ENCODE results near the gene CLDN10. TPM values are rescaled to one million over a fixed set of nuclear protein-coding genes. Genes with fewer than 3 reads are reported as not detected.
"Not testable (repeated sequence)": the region's sequence is repeated elsewhere in the genome, so short reads cannot be mapped to it uniquely, and the experiment has no call there.

The CLDN10 gene
- total RNA-seq, 1 donor from 2014 or later: 2.6 TPM

GRCh38 chr13:95540888-95541287 lies 11.6 kb upstream of the CLDN10 start:
- ATAC-seq (no peak), DNase-seq (ENCODE audit: low spot score) (no peak)

- ATAC-seq (no peak), DNase-seq (ENCODE audit: low spot score) (no peak)
Observed at GRCh38 chr13:95541308-95541707, 11.2 kb upstream of the CLDN10 start.

DNA sequence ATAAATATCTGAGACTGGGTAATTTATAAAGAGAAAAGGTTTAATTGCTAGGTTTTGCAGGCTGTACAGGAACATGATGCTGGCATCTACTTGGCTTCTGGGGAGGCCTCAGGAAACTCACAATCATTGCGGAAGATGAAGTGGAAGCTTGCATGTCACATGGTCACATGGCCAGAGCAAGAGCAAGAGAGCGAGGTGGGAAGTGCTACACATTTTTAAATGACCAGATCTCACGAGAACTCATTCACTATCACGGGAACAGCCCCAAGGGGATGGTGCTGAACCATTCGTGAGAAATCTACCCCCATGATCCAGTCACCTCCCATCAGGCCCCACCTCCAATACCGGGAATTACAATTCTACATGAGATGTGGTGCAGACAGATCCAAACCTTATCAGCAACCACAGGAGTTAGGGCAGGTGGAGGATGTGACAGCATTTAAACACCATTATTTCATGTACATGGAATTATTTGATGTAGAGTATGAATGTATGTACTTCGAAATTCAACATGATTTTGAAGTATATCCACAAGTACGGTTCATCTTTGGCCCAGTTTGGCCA lies 10.5 kb upstream of the CLDN10 start:
- DNase-seq (ENCODE audit: low spot score): no peak
- no peak for ATAC-seq

DNA sequence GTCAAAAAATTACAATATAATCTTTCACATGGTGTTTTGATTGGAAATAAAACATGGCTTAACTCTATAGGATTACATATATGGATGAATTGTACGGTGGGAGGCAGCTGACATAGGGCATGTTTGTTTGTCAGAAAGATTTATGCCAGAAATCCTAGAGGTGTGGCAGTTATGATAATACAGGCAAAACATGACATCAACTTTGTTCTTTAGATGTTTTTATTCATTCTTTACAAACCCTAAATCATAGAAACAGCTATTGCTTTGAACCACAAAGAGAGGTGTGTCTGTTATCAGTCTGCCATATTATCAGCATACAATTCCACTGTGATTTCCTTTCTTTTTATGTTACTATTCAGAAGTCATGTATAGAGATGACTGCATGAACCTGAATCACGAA lies 8.2 kb upstream of the CLDN10 start:
- ATAC-seq: no peak

DNA sequence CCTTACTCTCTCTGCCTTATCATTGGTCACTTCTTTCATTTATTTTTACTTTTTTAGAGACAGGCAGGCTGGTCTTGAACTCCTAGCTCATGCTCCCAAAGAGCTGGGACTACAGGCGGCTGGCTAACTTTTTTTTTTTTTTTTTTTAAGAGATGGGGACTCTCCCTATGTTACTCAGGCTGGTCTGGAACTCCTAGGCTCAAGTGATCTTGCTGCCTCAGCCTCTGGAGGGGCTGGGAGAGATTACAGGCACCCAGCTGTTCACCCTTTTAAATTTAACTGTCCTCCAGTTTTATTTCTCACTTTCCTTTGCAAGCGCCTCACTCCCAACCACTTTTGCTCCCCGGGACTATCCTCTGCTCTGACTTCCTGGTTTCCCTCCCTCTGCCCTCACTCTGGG lies 5.6 kb upstream of the CLDN10 start:
- no peak for ATAC-seq
- DNase-seq (ENCODE audit: low spot score): no peak

More for the DNA sequence above, 8.2 kb upstream of the CLDN10 start:
- no peak for DNase-seq (ENCODE audit: low spot score)

GRCh38 chr13:95547531-95548167 lies 4.9 kb upstream of the CLDN10 start:
- DNase-seq (ENCODE audit: low spot score) (no peak), ATAC-seq (no peak)

DNA sequence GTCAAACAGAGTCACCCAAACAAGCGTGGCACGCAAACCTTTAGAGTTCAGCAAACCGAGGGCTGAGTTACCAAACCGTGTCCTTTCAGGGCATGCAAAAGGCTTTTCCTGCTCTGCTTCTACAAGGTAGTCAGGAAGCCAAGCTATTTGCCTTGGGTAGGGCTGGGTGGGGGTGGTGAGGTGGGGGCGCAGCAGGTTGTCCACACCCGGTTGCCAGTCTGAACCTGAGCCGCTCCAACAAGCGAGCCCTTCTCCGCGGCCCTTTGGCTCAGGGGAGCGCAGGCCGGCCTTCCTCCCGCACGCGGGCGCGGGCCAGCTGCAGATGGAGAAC lies 347 bp upstream of the CLDN10 start:
- no peak for ATAC-seq

GRCh38 chr13:95553581-95554385 lies 1.3 kb downstream of the CLDN10 start:
- peak; percentile 38 for ATAC-seq
- DNase-seq (ENCODE audit: low spot score): no peak

More for the DNA sequence above, 347 bp upstream of the CLDN10 start:
- no peak for DNase-seq (ENCODE audit: low spot score)

DNA sequence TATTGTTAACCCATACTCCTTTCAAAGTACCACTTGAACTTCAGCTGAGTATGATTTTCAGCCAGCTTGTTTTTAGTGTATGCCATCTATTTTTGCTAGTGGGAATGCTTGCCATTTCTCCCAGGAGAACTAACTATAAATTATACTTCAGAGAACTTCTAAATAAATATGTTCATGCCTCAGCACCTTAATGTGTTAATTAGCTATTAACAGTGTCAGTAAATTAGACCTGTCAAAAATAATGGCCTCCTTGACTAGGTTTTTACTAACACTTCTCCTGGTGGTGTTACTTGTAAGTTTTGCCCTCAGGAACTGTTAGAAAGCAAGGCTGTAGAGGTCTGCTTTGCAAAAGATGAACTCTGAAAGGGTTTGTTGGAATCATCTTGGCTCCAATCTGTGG lies 4.5 kb downstream of the CLDN10 start:
- no peak for ATAC-seq
- DNase-seq (ENCODE audit: low spot score): no peak

GRCh38 chr13:95559100-95559499 lies 6.6 kb downstream of the CLDN10 start:
- no peak for DNase-seq (ENCODE audit: low spot score)
- no peak for ATAC-seq

- DNase-seq (ENCODE audit: low spot score) (no peak), ATAC-seq (no peak)
Observed at GRCh38 chr13:95560387-95560786, 7.9 kb downstream of the CLDN10 start.

GRCh38 chr13:95564091-95564490 lies 11.6 kb downstream of the CLDN10 start:
- ATAC-seq (no peak), DNase-seq (ENCODE audit: low spot score) (no peak)

DNA sequence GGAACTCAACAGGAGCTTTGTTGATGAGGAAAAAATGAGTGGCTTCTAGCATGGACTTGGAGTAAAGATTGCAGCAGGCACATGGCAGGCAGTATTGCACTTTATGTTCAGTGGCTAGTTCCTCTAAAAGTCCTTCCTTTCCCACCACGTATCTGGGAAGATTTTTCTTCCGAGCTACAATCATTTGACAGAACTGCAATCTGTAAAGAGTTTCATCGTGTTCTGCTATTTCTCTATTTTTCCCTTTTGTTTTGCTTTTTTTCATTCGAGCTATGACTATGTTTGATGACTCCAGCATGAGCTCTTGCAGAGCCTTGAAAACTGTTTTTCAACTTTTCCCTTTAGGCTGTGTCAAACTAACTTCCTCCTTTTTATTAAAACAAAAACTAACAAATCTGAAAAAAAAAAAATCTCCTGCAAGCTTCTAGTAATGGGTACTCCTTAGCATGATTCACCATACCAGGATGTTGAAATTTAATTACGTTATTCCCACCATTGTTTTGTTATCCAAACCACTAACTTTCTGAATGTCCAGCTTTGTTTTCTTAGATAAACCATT lies 12.3 kb downstream of the CLDN10 start:
- ATAC-seq: no peak

GRCh38 chr13:95565758-95566157 lies 13.2 kb downstream of the CLDN10 start:
- ATAC-seq; DNase-seq (ENCODE audit: low spot score): not testable (repeated sequence)

More for the DNA sequence above, 12.3 kb downstream of the CLDN10 start:
- no peak for DNase-seq (ENCODE audit: low spot score)

- ATAC-seq: no peak
- DNase-seq (ENCODE audit: low spot score): no peak
Observed at GRCh38 chr13:95568131-95568530, 15.6 kb downstream of the CLDN10 start.

DNA sequence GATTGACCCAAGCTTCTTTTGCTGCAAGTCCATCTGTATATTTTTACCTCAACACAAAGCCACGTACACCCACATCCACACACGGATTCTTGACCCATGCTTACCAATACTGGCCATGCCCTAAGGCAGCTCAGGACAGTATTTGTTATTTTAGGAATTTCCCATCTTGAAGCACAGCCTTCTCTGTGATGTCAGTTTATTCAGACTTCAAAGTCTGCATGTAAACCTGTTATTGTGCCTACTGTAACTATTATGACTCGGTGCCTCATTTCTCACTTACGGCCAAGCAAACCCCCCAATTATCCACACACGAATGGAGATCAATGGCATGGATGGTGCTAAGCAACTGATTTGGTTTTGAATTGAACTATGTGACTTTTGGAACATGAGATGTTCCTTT lies 17.5 kb downstream of the CLDN10 start:
- ATAC-seq: no peak
- no peak for DNase-seq (ENCODE audit: low spot score)

DNA sequence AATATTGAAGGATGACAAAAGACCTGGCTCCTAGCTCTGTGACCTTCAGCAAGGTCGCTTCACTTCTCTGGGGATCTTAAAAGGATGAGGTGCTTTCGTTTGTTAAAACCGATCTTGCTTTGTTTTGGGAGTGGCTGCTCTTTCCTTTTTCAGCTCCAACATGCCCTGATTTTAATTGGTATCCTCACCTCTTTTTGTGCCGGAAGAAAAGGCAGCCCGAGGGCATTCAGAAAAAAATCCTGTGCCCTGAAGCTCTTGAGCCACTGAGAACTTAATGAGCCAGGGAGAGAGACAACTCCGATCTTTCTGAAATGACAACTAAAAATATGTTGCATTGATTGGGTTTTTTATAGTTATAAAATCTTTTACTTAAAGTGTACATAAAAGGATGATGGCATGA lies 19.4 kb downstream of the CLDN10 start:
- no peak for DNase-seq (ENCODE audit: low spot score)

DNA sequence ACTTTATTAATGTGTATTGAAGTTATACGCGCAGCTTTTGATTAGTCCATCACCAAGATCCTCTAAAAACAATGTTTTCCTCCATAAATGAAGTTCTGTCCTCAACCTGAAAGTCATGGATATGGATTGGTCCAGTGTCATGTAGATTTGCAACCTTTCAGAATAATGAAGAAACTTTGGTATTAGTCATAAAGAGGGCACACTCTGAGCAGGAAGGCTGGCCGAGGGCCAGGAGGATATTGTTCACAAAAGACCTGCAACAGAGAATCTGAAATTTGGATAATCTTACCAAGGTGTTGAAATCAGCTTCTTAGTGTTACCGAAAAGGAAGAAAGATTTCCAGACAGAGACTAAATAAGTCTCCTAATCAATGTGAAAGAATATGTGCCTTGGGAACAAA lies 20.7 kb downstream of the CLDN10 start:
- DNase-seq (ENCODE audit: low spot score): no peak
- no peak for ATAC-seq

More for the DNA sequence above, 19.4 kb downstream of the CLDN10 start:
- ATAC-seq: no peak

DNA sequence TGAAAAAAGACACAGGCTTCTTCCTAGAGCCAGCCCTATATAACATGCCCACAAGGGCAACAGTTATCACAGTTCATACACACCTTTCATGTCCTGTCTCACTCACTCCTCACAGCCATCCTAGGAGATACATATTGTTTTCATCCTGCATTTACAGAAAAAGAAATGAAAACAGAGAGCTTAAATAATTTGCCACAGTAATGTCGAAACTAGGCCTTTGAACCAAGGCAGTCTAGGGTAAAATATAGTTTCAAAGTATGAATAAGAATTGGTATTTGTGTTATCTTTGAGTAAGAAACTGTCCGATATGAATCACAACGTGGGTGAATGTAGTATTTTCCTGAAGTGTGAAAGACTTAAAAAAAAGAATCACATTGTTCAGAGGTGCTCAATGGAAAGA lies 26.8 kb downstream of the CLDN10 start:
- DNase-seq (ENCODE audit: low spot score): no peak
- ATAC-seq: no peak

DNA sequence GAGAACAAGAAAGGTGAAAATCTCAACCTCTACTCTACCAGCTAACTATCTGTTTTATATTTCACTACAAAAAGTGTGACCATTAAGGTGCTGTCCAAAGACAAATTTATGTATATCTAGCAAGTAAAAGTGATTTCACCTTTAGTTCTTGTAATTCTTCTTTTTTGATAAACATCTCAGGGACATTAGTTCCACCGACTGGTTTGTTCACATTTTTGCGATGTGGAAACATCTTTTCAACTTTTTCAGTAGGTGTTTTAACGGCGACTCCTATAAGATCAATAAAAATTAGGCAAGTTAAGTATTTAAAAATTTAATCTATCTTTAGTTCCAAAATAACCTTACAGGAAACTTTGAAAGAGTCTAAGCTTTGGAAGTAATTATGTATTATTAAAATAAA lies 33.3 kb downstream of the CLDN10 start:
- DNase-seq (ENCODE audit: low spot score) (no peak), ATAC-seq (no peak)

- ATAC-seq (no peak), DNase-seq (ENCODE audit: low spot score) (no peak)
Observed at GRCh38 chr13:95588134-95588533, 35.6 kb downstream of the CLDN10 start.

- DNase-seq (ENCODE audit: low spot score) (no peak), ATAC-seq (no peak)
Observed at GRCh38 chr13:95588721-95589120, 36.2 kb downstream of the CLDN10 start.
